HG02938 (cell line): Measurements from ENCODE around the gene CXADR.
"Not testable (repeated sequence)": the region's sequence is repeated elsewhere in the genome, so short reads cannot be mapped to it uniquely, and the experiment has no call there.

Experiments used
- ATAC-seq: cut with Tn5 transposase; IDR thresholded peaks from one replicate; pipeline ENCODE4 v1.9.1; 2021; ENCODE audit warnings: mild to moderate bottlenecking, moderate library complexity; ENCODE audit not compliant: unreplicated experiment

The CXADR gene

GRCh38 chr21:17501107-17502006 lies 11.5 kb upstream of the CXADR start:
- ATAC-seq = no peak

- not testable (repeated sequence) for ATAC-seq
These were observed 9.9 kb upstream of the CXADR start for GRCh38 chr21:17502985-17503384.

- ATAC-seq = no peak
These were observed 5.9 kb upstream of the CXADR start for GRCh38 chr21:17506951-17507350.

DNA sequence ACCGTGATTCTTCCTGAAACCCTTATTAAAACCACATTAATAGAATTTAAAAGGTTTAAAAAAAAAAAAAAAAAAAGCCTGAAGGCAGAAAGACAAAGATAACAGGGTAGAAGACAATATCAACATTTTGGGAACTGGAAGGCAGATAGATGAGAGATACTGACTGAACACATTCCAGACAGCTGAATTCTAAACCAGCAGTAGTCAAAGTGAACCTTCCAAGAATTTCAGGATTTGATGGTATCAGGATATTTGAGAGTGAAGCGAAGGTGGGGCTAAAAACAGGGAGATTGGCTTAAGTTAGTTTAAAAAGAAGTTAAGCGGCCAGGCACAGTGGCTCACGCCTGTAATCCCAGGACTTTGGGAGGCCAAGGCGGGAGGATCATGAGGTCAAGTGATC lies 5.3 kb upstream of the CXADR start:
- no peak for ATAC-seq

DNA sequence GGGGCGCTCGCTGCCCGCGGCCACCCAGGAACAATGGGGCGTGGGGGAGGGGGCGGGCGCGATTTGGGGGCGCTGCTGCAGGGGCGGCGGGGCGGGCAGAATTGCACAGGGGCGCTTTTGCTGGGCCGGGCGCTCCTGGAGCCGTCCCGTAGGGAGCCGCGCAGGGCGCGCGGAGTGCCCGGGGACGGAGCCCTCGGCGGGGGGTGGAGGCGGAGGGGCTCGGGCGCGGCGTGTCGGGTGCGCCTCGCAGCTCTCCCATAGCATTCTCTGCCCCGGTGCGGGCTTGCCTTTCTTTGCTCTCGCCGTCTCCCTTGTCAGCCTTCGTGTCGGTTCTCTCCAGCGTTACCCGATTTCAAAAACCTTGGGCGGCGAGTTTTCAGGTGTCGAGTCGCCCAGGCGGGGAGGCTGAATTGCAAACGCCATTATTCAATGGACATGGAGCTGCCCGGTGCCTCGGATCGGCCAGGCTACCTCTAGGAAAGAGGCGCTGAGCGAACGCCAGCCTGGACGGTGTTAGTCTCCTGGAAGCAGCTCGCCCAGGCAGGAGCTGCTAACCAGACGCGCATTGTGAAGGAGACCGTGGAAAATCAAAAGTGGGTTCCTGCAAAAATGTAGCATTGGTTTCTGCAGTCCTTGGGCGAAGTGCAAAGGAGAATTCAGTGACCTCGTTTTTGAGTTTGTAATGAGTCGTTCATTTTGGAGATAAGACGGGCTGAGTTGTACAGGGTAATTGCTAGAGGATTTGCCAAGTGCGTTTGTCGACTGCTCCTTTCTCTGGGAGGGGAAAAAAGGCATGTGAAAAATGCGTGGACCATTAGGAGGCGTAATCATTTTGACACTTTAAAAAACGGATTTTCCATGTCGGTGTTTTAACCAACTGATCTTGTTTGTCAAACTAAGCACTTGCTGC lies 626 bp downstream of the CXADR start:
- peak; percentile 36 for ATAC-seq

GRCh38 chr21:17514124-17514845 lies 1.4 kb downstream of the CXADR start:
- ATAC-seq = no peak

- not testable (repeated sequence) for ATAC-seq
These were observed 4.2 kb downstream of the CXADR start for GRCh38 chr21:17517008-17517407.

DNA sequence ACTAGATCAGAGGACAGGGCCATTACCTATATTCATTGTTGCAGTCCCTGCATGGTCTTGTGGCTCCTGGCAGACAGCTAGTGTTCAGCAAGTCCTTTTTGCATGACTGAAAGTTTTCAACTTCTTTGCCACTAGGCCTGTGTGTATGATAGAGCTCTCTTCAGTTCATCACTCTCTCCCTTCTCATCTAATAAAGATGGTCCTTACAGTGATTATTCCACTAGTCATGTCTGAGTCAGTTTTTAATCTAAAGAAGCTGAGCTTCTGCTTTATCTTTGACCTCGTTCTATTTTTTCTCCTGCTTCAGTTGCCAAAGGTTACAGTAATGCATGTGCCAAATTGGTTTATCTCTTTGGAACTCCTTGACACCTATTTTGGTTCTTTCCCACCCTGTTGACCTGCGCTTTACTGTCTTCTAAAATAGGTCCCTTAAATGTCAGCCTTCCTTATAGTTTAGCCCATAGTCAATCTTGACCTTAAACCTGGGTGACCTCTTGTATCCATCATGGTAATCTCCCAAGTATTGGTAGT lies 6.4 kb downstream of the CXADR start:
- no peak for ATAC-seq

- ATAC-seq = no peak
These were observed 7.2 kb downstream of the CXADR start for GRCh38 chr21:17519965-17520609.

GRCh38 chr21:17523007-17523451 lies 10.2 kb downstream of the CXADR start:
- ATAC-seq = no peak

DNA sequence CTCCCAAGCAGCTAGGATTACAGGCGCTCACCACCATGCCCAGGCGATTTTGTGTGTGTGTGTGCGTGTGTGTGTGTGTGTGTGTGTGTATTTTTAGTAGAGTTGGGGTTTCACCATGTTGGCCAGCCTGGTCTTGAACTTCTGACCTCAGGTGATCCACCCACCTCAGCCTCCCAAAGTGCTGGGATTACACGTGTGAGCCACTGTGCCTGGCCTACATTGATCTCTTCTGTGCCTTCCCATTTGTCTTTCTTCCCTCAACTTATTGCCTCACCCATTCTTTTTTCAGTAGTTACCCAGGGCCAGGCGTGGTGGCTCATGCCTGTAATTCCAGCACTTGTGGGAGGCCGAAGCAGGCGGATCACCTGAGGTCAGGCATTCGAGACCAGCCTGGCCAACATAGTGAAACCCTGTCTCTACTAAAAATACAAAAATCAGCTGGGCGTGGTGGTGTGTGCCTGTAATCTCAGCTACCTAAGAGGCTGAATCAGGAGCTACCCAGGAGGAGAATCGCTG lies 11.2 kb downstream of the CXADR start:
- not testable (repeated sequence) for ATAC-seq

DNA sequence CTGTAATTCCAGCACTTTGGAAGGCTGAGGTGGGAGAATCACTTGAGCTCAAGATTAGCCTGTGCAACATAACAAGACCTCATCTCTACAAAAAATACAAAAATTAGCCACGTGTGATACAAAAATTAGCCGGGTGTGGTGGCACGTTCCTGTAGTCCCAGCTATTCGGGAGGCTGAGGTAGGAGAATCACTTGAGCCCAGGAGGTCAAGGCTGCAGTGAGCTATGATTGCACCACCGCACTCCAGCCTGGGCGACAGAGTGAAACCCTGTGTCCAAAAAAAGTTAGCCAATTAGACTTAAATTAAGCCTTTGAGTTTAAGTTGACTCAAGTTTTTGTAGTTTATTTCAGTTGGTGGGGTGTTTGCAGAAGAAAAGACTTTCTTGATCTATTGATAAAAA lies 11.8 kb downstream of the CXADR start:
- no peak for ATAC-seq

DNA sequence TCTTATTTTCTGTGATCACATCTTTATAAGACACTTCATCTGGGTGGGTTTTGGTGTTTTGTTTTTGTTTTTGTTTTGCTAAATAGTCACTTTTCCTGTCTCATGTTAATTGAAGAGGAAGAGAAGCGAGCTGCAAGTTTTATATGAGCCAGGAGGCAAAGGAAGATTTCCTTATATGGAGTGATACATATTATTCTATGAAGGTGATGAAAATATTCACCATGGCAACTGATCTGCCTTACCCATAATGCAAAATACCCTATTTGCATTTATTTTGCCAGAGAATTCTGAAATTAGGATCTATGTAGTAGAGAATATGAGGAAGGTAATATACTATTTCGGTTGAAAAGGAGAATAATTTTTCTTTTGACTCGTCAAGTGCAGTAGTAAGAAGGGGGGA lies 13.9 kb downstream of the CXADR start:
- ATAC-seq = no peak

- ATAC-seq = no peak
These were observed 14.4 kb downstream of the CXADR start for GRCh38 chr21:17527240-17527639.

- no peak for ATAC-seq
These were observed 14.9 kb downstream of the CXADR start for GRCh38 chr21:17527711-17528110.

DNA sequence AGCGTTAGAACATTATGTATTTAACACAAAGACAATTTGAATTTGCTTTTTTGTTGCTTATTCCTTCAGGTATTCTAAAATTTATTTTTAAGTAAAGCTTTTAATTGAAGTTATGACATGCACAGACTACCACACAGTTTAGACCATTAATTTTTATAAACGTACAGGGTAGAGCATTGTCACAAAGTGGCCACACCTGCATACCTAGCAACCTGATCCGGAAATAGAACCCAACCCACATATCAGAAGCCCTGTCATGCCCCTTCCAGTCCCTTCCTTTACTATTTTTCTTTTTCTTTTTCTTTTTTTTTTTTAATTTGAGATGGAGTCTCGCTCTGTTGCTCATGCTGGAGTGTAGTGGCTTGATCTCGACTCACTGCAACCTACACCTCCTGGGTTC lies 16.8 kb downstream of the CXADR start:
- no peak for ATAC-seq

GRCh38 chr21:17532292-17532691 lies 19.4 kb downstream of the CXADR start:
- no peak for ATAC-seq

DNA sequence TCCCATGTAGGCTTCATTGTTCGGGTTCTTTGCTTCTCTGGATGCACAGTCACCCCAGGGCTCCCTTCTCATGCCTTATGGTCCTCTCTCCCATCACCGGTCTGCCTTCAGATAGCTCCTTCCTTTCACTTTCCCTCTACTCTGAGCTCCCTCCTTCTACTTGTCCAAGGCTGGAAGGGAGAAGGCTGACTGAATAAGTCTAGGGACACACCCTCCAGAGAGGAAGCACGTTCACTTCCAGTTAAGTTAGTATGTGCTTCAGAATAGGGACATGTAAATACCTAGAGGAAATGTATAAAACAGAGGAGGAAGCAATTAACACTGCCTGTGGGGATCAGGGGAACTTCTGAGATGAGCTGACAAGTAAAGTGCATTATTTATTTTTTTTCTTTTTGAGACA lies 23.5 kb downstream of the CXADR start:
- no peak for ATAC-seq

- ATAC-seq = no peak
These were observed 24.5 kb downstream of the CXADR start for GRCh38 chr21:17537299-17537698.

DNA sequence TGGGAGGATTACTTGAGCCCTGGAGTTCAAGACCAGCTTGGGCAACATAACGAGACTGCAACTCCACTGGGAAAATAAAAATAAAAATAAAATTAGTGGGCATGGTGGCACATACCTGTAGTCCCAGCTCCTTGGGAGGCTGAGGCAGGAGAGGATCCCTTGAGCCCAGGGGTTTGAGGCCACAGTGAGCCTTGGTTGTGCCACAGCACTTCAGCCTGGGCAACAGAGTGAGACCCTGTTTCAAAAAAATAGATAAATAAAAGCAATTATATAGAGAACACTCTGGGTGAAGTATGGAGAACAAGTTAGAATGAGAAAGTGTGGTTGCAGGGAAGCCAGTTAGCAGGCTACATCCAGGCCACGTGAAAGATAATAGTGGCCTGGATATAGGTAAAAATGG lies 25.7 kb downstream of the CXADR start:
- no peak for ATAC-seq
